Sigmoid colon (tissue), 4 donors: ENCODE results near the gene JAM3.

Experiments used
- POLR2A ChIP-seq, 2 donors: fragments of 450-650 bp; IDR thresholded peaks; one replicate each; pipeline ENCODE4 v1.6.1; 2016; ENCODE audit warnings: antibody characterized with exemption in 2 of 2, mild to moderate bottlenecking in 2 of 2, moderate library complexity in 2 of 2
- POLR2AphosphoS5 ChIP-seq, 4 donors: sonication (generic); formaldehyde crosslinking; IDR thresholded peaks; one replicate each; pipeline ENCODE4 v1.6.1; 2017; ENCODE audit warnings: antibody characterized with exemption in 4 of 4
- TF ChIP-seq, protein P1 (sequence below), 4 experiments: fragments of 450-650 bp in 3 of 4; fragments of 200-600 bp in 1 of 4; IDR thresholded peaks; one replicate each; pipeline ENCODE4 v1.5.1; 2016 to 2019; ENCODE audit warnings: antibody characterized with exemption in 4 of 4, mild to moderate bottlenecking in 3 of 4, moderate library complexity in 2 of 4

DNA sequence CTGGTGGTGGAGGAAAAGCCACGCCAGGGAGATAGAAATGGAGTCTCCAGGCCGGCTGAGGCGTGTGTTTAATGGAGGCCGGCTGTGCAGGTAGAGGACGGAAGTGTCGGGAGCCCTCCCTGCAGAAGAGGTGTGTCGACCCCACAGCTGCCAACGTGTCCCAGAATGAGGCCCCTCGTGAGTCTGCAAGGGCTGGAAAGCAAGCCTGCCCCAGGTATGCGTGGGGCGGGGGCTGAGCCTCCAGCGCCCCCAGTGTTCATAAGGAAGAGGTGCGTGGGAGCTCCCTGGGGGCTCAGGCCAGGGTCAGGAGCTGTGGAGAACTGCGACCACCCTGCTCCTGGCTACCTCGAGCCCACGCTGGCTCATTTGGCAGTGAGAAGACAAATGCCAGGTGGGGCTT is 38.0 kb upstream of the JAM3 start:
- TF ChIP-seq, protein P1, sequence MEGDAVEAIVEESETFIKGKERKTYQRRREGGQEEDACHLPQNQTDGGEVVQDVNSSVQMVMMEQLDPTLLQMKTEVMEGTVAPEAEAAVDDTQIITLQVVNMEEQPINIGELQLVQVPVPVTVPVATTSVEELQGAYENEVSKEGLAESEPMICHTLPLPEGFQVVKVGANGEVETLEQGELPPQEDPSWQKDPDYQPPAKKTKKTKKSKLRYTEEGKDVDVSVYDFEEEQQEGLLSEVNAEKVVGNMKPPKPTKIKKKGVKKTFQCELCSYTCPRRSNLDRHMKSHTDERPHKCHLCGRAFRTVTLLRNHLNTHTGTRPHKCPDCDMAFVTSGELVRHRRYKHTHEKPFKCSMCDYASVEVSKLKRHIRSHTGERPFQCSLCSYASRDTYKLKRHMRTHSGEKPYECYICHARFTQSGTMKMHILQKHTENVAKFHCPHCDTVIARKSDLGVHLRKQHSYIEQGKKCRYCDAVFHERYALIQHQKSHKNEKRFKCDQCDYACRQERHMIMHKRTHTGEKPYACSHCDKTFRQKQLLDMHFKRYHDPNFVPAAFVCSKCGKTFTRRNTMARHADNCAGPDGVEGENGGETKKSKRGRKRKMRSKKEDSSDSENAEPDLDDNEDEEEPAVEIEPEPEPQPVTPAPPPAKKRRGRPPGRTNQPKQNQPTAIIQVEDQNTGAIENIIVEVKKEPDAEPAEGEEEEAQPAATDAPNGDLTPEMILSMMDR (IDR thresholded peaks at IDR 0.05) = no peak
- TF ChIP-seq POLR2A (IDR thresholded peaks at IDR 0.05) (no peak), POLR2AphosphoS5 (IDR thresholded peaks at IDR 0.05) (no peak)
